ENCODE measurements around the gene SLC34A1.

DNA sequence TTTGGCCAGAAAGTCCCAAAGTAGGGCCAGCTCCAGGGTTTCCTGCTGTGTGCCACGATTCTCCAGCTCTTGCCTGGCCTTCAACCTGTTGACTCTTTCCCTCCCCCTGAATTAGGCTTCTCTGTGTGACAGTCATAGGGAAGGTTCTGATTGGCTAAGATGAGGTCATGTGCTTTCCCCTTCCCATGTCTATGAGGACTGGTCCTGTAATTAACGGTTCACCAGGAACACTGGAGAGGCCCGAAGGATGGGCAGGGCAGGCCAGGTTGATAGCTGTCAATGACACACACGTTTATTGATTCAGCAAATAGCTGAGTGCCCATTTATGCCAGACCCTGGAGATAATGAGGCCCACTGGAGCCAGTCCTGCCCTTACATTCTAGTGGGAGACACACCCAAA is 53.4 kb downstream of the SLC34A1 start:
- TF ChIP-seq NFKB2 (CRISPR knock-in tag; IDR thresholded peaks at IDR 0.05; ENCODE audit: borderline replicate concordance) (no peak), FOXA1 (IDR thresholded peaks at IDR 0.05) (no peak), FOXA1 (CRISPR knock-in tag; IDR thresholded peaks at IDR 0.05) (peak; percentile 14; the same call in 1 of the 2 replicates), POLR2A (IDR thresholded peaks at IDR 0.05; ENCODE audit: insufficient read depth in 1 of 2, low read depth in 2 of 2, low read length in 2 of 2) (no peak), ZNF549 (CRISPR knock-in tag; IDR thresholded peaks at IDR 0.05) (no peak)
